H1 (cell line): ENCODE data around the gene SCG2.

ENCODE experiments used
- CHD2 ChIP-seq: IDR thresholded peaks from 2 replicates; pipeline ENCODE4 v1.6.1; 2012; ENCODE audit warnings: low read length, improper control_type of control experiment
- CTCF ChIP-seq, 3 experiments: IDR thresholded peaks; 1 replicate in 2 of 3; 2 replicates in 1 of 3; pipeline versions ENCODE4 v1.5.1 to v1.6.1; 2011; ENCODE audit warnings: low read length in 3 of 3, mild to moderate bottlenecking in 3 of 3, inconsistent platforms in 2 of 3, low read depth in 1 of 3, moderate library complexity in 1 of 3; ENCODE audit not compliant: insufficient read depth in 1 of 3; ENCODE audit errors: control extremely low read depth in 1 of 3
- JUND ChIP-seq: IDR thresholded peaks from 2 replicates; pipeline ENCODE4 v1.6.1; 2011; ENCODE audit warnings: mild to moderate bottlenecking, improper control_type of control experiment, low read length
- POLR2A ChIP-seq, 2 experiments: IDR thresholded peaks; 1 replicate in 1 of 2; 2 replicates in 1 of 2; pipeline ENCODE4 v1.6.1; 2011; ENCODE audit warnings: low read depth in 2 of 2, low read length in 2 of 2, mild to moderate bottlenecking in 2 of 2; ENCODE audit errors: control extremely low read depth in 1 of 2
- POU5F1 ChIP-seq: IDR thresholded peaks from 2 replicates; pipeline ENCODE4 v1.6.1; 2011; ENCODE audit warnings: low read depth, mild to moderate bottlenecking, low read length, moderate library complexity

GRCh38 chr2:223578846-223579245 lies 23.3 kb downstream of the SCG2 start:
- TF ChIP-seq CTCF (IDR thresholded peaks at IDR 0.05; ENCODE audit: control extremely low read depth in 1 of 3, insufficient read depth in 1 of 3, low read depth in 1 of 3, low read length in 3 of 3) (no peak), POLR2A (IDR thresholded peaks at IDR 0.05; ENCODE audit: control extremely low read depth in 1 of 2, low read depth in 2 of 2, low read length in 2 of 2) (no peak), CHD2 (no peak), JUND (no peak), POU5F1 (no peak)
